ENCODE results near the gene EHD3.

The EHD3 gene

GRCh38 chr2:31247711-31248110 is 13.8 kb downstream of the EHD3 start:
- H2AFZ ChIP-seq (ENCODE audit: low read length), result no peak overlapping the region
- TF ChIP-seq CTCF (IDR thresholded peaks at IDR 0.05; ENCODE audit: low read length) (no peak), EZH2 (IDR thresholded peaks at IDR 0.05; ENCODE audit: borderline replicate concordance, low read length) (no peak)
- no peak overlapping the region for H3K4me3 ChIP-seq (ENCODE audit: low read depth, low read length, poor library complexity, severe bottlenecking)
- no peaks in the 10 kb centered on the region for H3K9me2 ChIP-seq (ENCODE audit: low read depth, low read length)
- H3K9ac ChIP-seq (ENCODE audit: low read length), result no peak overlapping the region
- H3K4me1 ChIP-seq (ENCODE audit: insufficient read depth, low read length, severe bottlenecking), result no peaks in the 10 kb centered on the region
- H3F3A ChIP-seq (ENCODE audit: insufficient read depth, low read length), result no peaks in the 10 kb centered on the region
- no peak overlapping the region for H3K4me2 ChIP-seq (ENCODE audit: low read length)
- no peaks in the 10 kb centered on the region for H3K9me3 ChIP-seq (ENCODE audit: low read length)
- no peaks in the 10 kb centered on the region for H3K79me2 ChIP-seq (ENCODE audit: insufficient read depth, low read length)
- no peaks in the 10 kb centered on the region for H4K20me1 ChIP-seq (ENCODE audit: insufficient read depth, low read length)
- H3K36me3 ChIP-seq (ENCODE audit: insufficient read depth, low read length), result no peaks in the 10 kb centered on the region
- H3K27me3 ChIP-seq (ENCODE audit: insufficient read depth, low read length), result no peaks in the 10 kb centered on the region
- H3K27ac ChIP-seq (ENCODE audit: low read depth, low read length, poor library complexity, severe bottlenecking), result no peak overlapping the region

- Histone ChIP-seq H3K4me3 (ENCODE audit: low read depth, low read length, poor library complexity, severe bottlenecking) (no peak overlapping the region), H2AFZ (ENCODE audit: low read length) (no peak overlapping the region), H3K4me2 (ENCODE audit: low read length) (no peak overlapping the region), H3K4me1 (ENCODE audit: insufficient read depth, low read length, severe bottlenecking) (no peaks in the 10 kb centered on the region), H3K27ac (ENCODE audit: low read depth, low read length, poor library complexity, severe bottlenecking) (no peak overlapping the region), H3K27me3 (ENCODE audit: insufficient read depth, low read length) (no peaks in the 10 kb centered on the region), H3K36me3 (ENCODE audit: insufficient read depth, low read length) (no peaks in the 10 kb centered on the region), H3K9me3 (ENCODE audit: low read length) (no peaks in the 10 kb centered on the region), H3F3A (ENCODE audit: insufficient read depth, low read length) (no peaks in the 10 kb centered on the region), H3K9me2 (ENCODE audit: low read depth, low read length) (no peaks in the 10 kb centered on the region), H3K9ac (ENCODE audit: low read length) (no peak overlapping the region), H3K79me2 (ENCODE audit: insufficient read depth, low read length) (no peaks in the 10 kb centered on the region), H4K20me1 (ENCODE audit: insufficient read depth, low read length) (no peaks in the 10 kb centered on the region)
- TF ChIP-seq EZH2 (IDR thresholded peaks at IDR 0.05; ENCODE audit: borderline replicate concordance, low read length), result no peak
- TF ChIP-seq CTCF (IDR thresholded peaks at IDR 0.05; ENCODE audit: low read length), result no peak
Observed at GRCh38 chr2:31248139-31248538, 14.2 kb downstream of the EHD3 start.

- Histone ChIP-seq H3K4me3 (ENCODE audit: low read depth, low read length, poor library complexity, severe bottlenecking) (no peak overlapping the region), H3F3A (ENCODE audit: insufficient read depth, low read length) (no peaks in the 10 kb centered on the region), H3K9me3 (ENCODE audit: low read length) (no peaks in the 10 kb centered on the region), H3K36me3 (ENCODE audit: insufficient read depth, low read length) (no peaks in the 10 kb centered on the region), H3K27ac (ENCODE audit: low read depth, low read length, poor library complexity, severe bottlenecking) (no peak overlapping the region), H3K9ac (ENCODE audit: low read length) (no peak overlapping the region), H3K4me1 (ENCODE audit: insufficient read depth, low read length, severe bottlenecking) (peaks cover 3% of the 10 kb centered on the region), H4K20me1 (ENCODE audit: insufficient read depth, low read length) (no peaks in the 10 kb centered on the region), H3K4me2 (ENCODE audit: low read length) (no peak overlapping the region), H3K9me2 (ENCODE audit: low read depth, low read length) (no peaks in the 10 kb centered on the region), H3K27me3 (ENCODE audit: insufficient read depth, low read length) (no peaks in the 10 kb centered on the region), H2AFZ (ENCODE audit: low read length) (no peak overlapping the region), H3K79me2 (ENCODE audit: insufficient read depth, low read length) (no peaks in the 10 kb centered on the region)
- TF ChIP-seq CTCF (IDR thresholded peaks at IDR 0.05; ENCODE audit: low read length), result no peak
- TF ChIP-seq EZH2 (IDR thresholded peaks at IDR 0.05; ENCODE audit: borderline replicate concordance, low read length), result no peak
Observed at GRCh38 chr2:31249009-31249690, 15.2 kb downstream of the EHD3 start.

Measured in OCI-LY1 (cell line).